Neural cell (in vitro differentiated cells): ENCODE measurements around the gene FAM170B. TPM values are rescaled to one million over a fixed set of nuclear protein-coding genes. Genes with fewer than 3 reads are reported as not detected.

Experiments
- H2AFZ ChIP-seq: fragments of 200-600, 300-800 bp; sonication (generic), shearing (Covaris generic); 2 replicates; pipeline ENCODE4 v1.6.0; 2014; ENCODE audit warnings: low read depth, mild to moderate bottlenecking, antibody characterized with exemption, low read length, moderate library complexity
- H3F3A ChIP-seq: fragments of 200-600 bp; shearing (Covaris generic); 2 replicates; pipeline ENCODE4 v1.6.1; 2016; ENCODE audit warnings: mild to moderate bottlenecking, moderate library complexity, mixed read lengths, antibody characterized with exemption, low read length; ENCODE audit not compliant: insufficient read depth, poor library complexity, severe bottlenecking
- H3K27ac ChIP-seq: fragments of 200-600, 300-800 bp; sonication (generic), shearing (Covaris generic); 2 replicates; pipeline ENCODE4 v1.5.1; 2014; ENCODE audit warnings: mild to moderate bottlenecking, low read length, moderate library complexity
- H3K27me3 ChIP-seq: fragments of 300-800, 200-600 bp; sonication (generic), shearing (Covaris generic); 2 replicates; pipeline ENCODE4 v1.6.0; 2014; ENCODE audit warnings: mild to moderate bottlenecking, low read depth, low read length, moderate library complexity; ENCODE audit not compliant: insufficient read depth
- H3K36me3 ChIP-seq: fragments of 300-800, 200-600 bp; sonication (generic), shearing (Covaris generic); 2 replicates; pipeline ENCODE4 v1.5.1; 2014; ENCODE audit warnings: mild to moderate bottlenecking, antibody characterized with exemption, low read length, moderate library complexity; ENCODE audit not compliant: insufficient read depth
- H3K4me2 ChIP-seq: fragments of 300-800, 200-600 bp; sonication (generic), shearing (Covaris generic); 2 replicates; pipeline ENCODE4 v1.6.0; 2014; ENCODE audit warnings: mild to moderate bottlenecking, low read length
- H3K4me3 ChIP-seq: fragments of 300-800, 200-600 bp; sonication (generic), shearing (Covaris generic); 2 replicates; pipeline ENCODE4 v1.5.1; 2014; ENCODE audit warnings: mild to moderate bottlenecking, low read length, moderate library complexity
- H3K79me2 ChIP-seq: fragments of 200-600 bp; shearing (Covaris generic); replicated peaks from 2 replicates; pipeline ENCODE4 v1.6.0; 2014; ENCODE audit warnings: mild to moderate bottlenecking, low read length, moderate library complexity; ENCODE audit not compliant: insufficient read depth
- H3K9ac ChIP-seq: fragments of 300-800, 200-600 bp; sonication (generic), shearing (Covaris generic); 2 replicates; pipeline ENCODE4 v1.6.1; 2016; ENCODE audit warnings: mild to moderate bottlenecking, low read length, mixed read lengths
- H3K9me2 ChIP-seq: fragments of 200-600 bp; shearing (Covaris generic); 2 replicates; pipeline ENCODE4 v1.6.1; 2016; ENCODE audit warnings: mild to moderate bottlenecking, low read length, mixed read lengths; ENCODE audit not compliant: insufficient read depth
- H3K9me3 ChIP-seq: fragments of 200-600, 300-800 bp; sonication (generic), shearing (Covaris generic); 2 replicates; pipeline ENCODE4 v1.6.1; 2016; ENCODE audit warnings: mild to moderate bottlenecking, mixed run types, low read length, moderate library complexity, mixed read lengths
- H4K20me1 ChIP-seq: fragments of 200-600 bp; shearing (Covaris generic); 2 replicates; pipeline ENCODE4 v1.6.1; 2016; ENCODE audit warnings: mild to moderate bottlenecking, mixed run types; ENCODE audit not compliant: insufficient read depth
- CTCF ChIP-seq: fragments of 450-650 bp; IDR thresholded peaks from 2 replicates; pipeline ENCODE4 v1.5.1; 2014; ENCODE audit warnings: antibody characterized with exemption, mild to moderate bottlenecking, moderate library complexity; ENCODE audit not compliant: poor library complexity, severe bottlenecking
- EP300 ChIP-seq: fragments of 450-650 bp; conservative IDR thresholded peaks from 2 replicates; pipeline ENCODE4 v1.6.1; 2014; ENCODE audit warnings: antibody characterized with exemption, mild to moderate bottlenecking, moderate library complexity; ENCODE audit not compliant: poor library complexity, severe bottlenecking
- EZH2 ChIP-seq: fragments of 200-600, 300-800 bp; shearing (Covaris generic), sonication (generic); IDR thresholded peaks from 2 replicates; pipeline ENCODE4 v1.6.1; 2014; ENCODE audit warnings: antibody characterized with exemption, low read length, borderline replicate concordance, mild to moderate bottlenecking; ENCODE audit not compliant: insufficient read depth, poor library complexity, severe bottlenecking
- MXI1 ChIP-seq: fragments of 450-650 bp; conservative IDR thresholded peaks from 2 replicates; pipeline ENCODE4 v1.6.1; 2014; ENCODE audit warnings: antibody characterized with exemption, mild to moderate bottlenecking; ENCODE audit not compliant: poor library complexity, severe bottlenecking
- POLR2AphosphoS5 ChIP-seq: IDR thresholded peaks from 2 replicates; pipeline ENCODE4 v1.6.1; 2012
- RAD21 ChIP-seq: fragments of 450-650 bp; conservative IDR thresholded peaks from 2 replicates; pipeline ENCODE4 v1.6.1; 2014; ENCODE audit warnings: antibody characterized with exemption, mild to moderate bottlenecking, moderate library complexity
- SMC3 ChIP-seq: fragments of 450-650 bp; conservative IDR thresholded peaks from 2 replicates; pipeline ENCODE4 v1.6.1; 2014; ENCODE audit warnings: antibody characterized with exemption, mild to moderate bottlenecking, moderate library complexity; ENCODE audit not compliant: poor library complexity
- TAF1 ChIP-seq: IDR thresholded peaks from 2 replicates; pipeline ENCODE4 v1.6.1; 2012; ENCODE audit warnings: low read depth
- polyA plus RNA-seq: library from polyadenylated mRNA; depleted of rRNA; stranded (reverse); fragments of >200 nt; gene quantifications from 2 replicates; pipeline ENCODE4 v1.2.3, GENCODE V29; 2014
- TF ChIP-seq, protein P1 (sequence below): IDR thresholded peaks from 2 replicates; pipeline ENCODE4 v1.6.1; 2012; ENCODE audit warnings: borderline replicate concordance

The FAM170B gene
- polyA plus RNA-seq, 1 donor from 2014 or later = not detected

GRCh38 chr10:49132362-49132737 is 1.5 kb downstream of the FAM170B start:
- H3F3A ChIP-seq = no peaks in the 10 kb centered on the region
- no peaks in the 10 kb centered on the region for H3K79me2 ChIP-seq
- no peak overlapping the region for H3K4me3 ChIP-seq
- no peak overlapping the region for H2AFZ ChIP-seq
- H3K36me3 ChIP-seq = no peaks in the 10 kb centered on the region
- no peaks in the 10 kb centered on the region for H3K27me3 ChIP-seq
- TF ChIP-seq EZH2 = no peak
- no peak for TF ChIP-seq SMC3
- no peak for TF ChIP-seq POLR2AphosphoS5
- TF ChIP-seq RAD21 = no peak
- TF ChIP-seq, protein P1, sequence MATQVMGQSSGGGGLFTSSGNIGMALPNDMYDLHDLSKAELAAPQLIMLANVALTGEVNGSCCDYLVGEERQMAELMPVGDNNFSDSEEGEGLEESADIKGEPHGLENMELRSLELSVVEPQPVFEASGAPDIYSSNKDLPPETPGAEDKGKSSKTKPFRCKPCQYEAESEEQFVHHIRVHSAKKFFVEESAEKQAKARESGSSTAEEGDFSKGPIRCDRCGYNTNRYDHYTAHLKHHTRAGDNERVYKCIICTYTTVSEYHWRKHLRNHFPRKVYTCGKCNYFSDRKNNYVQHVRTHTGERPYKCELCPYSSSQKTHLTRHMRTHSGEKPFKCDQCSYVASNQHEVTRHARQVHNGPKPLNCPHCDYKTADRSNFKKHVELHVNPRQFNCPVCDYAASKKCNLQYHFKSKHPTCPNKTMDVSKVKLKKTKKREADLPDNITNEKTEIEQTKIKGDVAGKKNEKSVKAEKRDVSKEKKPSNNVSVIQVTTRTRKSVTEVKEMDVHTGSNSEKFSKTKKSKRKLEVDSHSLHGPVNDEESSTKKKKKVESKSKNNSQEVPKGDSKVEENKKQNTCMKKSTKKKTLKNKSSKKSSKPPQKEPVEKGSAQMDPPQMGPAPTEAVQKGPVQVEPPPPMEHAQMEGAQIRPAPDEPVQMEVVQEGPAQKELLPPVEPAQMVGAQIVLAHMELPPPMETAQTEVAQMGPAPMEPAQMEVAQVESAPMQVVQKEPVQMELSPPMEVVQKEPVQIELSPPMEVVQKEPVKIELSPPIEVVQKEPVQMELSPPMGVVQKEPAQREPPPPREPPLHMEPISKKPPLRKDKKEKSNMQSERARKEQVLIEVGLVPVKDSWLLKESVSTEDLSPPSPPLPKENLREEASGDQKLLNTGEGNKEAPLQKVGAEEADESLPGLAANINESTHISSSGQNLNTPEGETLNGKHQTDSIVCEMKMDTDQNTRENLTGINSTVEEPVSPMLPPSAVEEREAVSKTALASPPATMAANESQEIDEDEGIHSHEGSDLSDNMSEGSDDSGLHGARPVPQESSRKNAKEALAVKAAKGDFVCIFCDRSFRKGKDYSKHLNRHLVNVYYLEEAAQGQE = no peak
- TF ChIP-seq EP300 = no peak
- no peak for TF ChIP-seq TAF1
- TF ChIP-seq CTCF = no peak
- no peak for TF ChIP-seq MXI1
- H3K9me2 ChIP-seq = no peaks in the 10 kb centered on the region
- H3K27ac ChIP-seq = no peak overlapping the region
- no peaks in the 10 kb centered on the region for H4K20me1 ChIP-seq
- H3K9ac ChIP-seq = no peak overlapping the region
- no peaks in the 10 kb centered on the region for H3K9me3 ChIP-seq
- H3K4me2 ChIP-seq = no peak overlapping the region

- Histone ChIP-seq H3K4me3 (no peak overlapping the region), H3K27ac (no peak overlapping the region), H2AFZ (no peak overlapping the region)
These were observed 2.1 kb downstream of the FAM170B start for GRCh38 chr10:49131507-49132361.

More at GRCh38 chr10:49131507-49132361, 2.1 kb downstream of the FAM170B start:
- no peaks in the 10 kb centered on the region for H3K9me3 ChIP-seq
- H3K27me3 ChIP-seq = no peaks in the 10 kb centered on the region
- H4K20me1 ChIP-seq = no peaks in the 10 kb centered on the region
- H3F3A ChIP-seq = no peaks in the 10 kb centered on the region
- no peaks in the 10 kb centered on the region for H3K36me3 ChIP-seq
- no peaks in the 10 kb centered on the region for H3K9me2 ChIP-seq
- H3K9ac ChIP-seq = no peak overlapping the region
- TF ChIP-seq EZH2 = no peak
- TF ChIP-seq POLR2AphosphoS5 = no peak
- TF ChIP-seq TAF1 = no peak
- no peak for TF ChIP-seq RAD21
- TF ChIP-seq SMC3 = no peak
- TF ChIP-seq MXI1 = no peak
- no peak for TF ChIP-seq CTCF
- TF ChIP-seq EP300 = no peak
- TF ChIP-seq, protein P1 = no peak
- no peak overlapping the region for H3K4me2 ChIP-seq
- no peaks in the 10 kb centered on the region for H3K79me2 ChIP-seq
